ENCODE results near the gene CPA1. TPM values are rescaled to one million over a fixed set of nuclear protein-coding genes. Genes with fewer than 3 reads are reported as not detected.

CPA1 gene
- total and polyA plus RNA-seq, 9 of the 15 experiments (the other 6 are each of a cell fraction or from before 2014, with no cell fraction given): 6.5 TPM; not detected in 8

DNA sequence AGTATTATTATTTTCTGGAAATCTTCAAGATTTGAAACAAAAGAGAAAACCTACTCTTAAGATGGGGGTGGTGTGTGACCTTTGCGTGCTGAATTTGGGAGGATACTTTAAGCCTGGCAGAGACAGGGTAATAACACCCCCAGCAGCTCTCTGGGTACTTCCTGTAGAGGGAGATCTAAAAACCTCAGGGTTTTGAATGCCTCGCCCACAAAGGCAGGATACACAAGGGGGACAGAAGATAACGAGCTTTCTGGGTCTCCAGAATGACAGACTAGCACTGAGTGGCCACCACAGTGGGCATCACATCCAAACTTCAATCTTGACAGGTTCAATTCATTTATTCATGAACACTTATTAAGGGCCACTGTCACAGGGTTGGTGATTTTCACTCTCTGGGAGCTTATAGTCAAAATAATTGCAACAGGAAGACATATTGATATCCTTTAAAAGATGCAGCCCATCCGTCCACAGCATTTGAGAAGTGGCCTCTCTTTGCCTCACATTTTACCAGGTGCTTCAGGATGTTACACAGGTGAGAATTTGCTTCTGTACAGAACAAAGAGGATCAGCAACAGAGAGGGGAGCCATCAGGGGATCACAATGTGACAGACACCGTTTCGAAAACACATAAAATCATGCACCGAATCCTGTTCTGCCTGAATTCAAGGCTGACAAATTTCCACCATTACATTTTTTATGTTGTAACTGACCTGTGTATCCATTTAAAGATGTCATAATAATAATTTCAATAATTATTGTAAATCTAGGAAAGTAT, 14.3 kb downstream of the CPA1 start:
- Histone ChIP-seq H3K36me3 (ENCODE audit: control insufficient read depth, insufficient read depth, low read length) (no peaks in the 10 kb centered on the region), H3K27me3 (ENCODE audit: control insufficient read depth in 2 of 2, insufficient read depth in 2 of 2, low read length in 2 of 2) (peaks cover 3 to 15% of the 10 kb centered on the region in 2 experiments; a peak in 3 of 5 replicates), H3K79me2 (ENCODE audit: control insufficient read depth, insufficient read depth, low read length) (no peaks in the 10 kb centered on the region), H3K9me1 (ENCODE audit: control insufficient read depth, insufficient read depth, low read length) (no peaks in the 10 kb centered on the region), H3K9ac (ENCODE audit: insufficient read depth in 1 of 2, low read depth in 2 of 2, low read length in 2 of 2) (no peak overlapping the region), H4K20me1 (replicated peaks; ENCODE audit: control insufficient read depth, insufficient read depth, low read length) (no peaks in the 10 kb centered on the region), H2AFZ (ENCODE audit: low read depth, low read length) (no peak overlapping the region), H3K27ac (ENCODE audit: extremely low read depth, low read depth, low read length) (no peak overlapping the region), H3K9me3 (replicated peaks; ENCODE audit: control insufficient read depth, insufficient read depth, low read depth, low read length) (no peaks in the 10 kb centered on the region), H3K4me3 (no peak overlapping the region), H3K4me2 (ENCODE audit: insufficient read depth, low read length) (no peak overlapping the region), H3K4me1 (replicated peaks in 1 of 2; ENCODE audit: control insufficient read depth in 2 of 2, insufficient read depth in 2 of 2, low read length in 2 of 2) (peaks cover 0 to 8% of the 10 kb centered on the region in 2 experiments; a peak in 3 of 5 replicates)
- ChIA-PET CTCF (ENCODE audit: low intra/inter-chr PET ratio) (no interaction called here), POLR2A (interaction anchor here (0.6 to 1.1 kb wide), 2 partner anchors 33 to 1274 kb away, joined by 3 read pairs; no protein-coding TSS in a partner anchor)
- peak; percentile 30; the same call in 2 of the 3 replicates for ATAC-seq
- intact Hi-C loops (cut with micrococcal nuclease): no loop called here
- DNase-seq (ENCODE audit: extremely low read depth in 1 of 4, low spot score in 3 of 4): no peak
- TF ChIP-seq ZNF134 (CRISPR knock-in tag; conservative IDR thresholded peaks at IDR 0.05) (no peak), PML (IDR thresholded peaks at IDR 0.05; ENCODE audit: low read length) (0 out of 2 replicates have a peak, but pooled peaks have one; percentile 11), ZBTB7A (IDR thresholded peaks at IDR 0.05; ENCODE audit: borderline replicate concordance, control insufficient read depth, low read depth, low read length) (no peak), NFE2L1 (tag; IDR thresholded peaks at IDR 0.05; ENCODE audit: borderline replicate concordance, low read depth) (no peak)
- no TSS peak for BruUV-seq (replicated peaks)
- WGBS (ENCODE audit: insufficient coverage, low coverage, missing lambda C conversion rate): 22% methylated on average over 7 of the region's 7 CpGs
- in situ Hi-C loops (cut with MboI): no loop called here
- FAIRE-seq: peak; percentile 35

DNA sequence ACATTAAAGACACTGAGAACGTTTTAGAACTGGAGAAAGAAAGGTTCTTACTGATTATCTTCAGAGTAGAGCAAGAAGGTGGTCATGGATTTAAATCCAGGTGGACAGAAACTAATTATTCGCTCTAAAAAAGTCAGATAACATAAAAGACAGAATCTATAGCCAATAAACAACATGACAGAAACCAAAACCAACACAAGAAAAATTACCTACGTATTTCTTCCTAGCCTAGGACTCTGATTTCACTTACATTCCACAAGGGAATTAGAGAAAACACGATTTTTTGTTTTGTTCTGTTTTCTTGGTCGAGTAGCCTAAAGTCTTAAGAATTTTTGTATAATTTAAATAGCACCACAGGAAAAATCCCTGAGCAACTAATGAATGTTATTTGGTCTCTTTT, 15.1 kb downstream of the CPA1 start:
- no peaks in the 10 kb centered on the region for H3K9me1 ChIP-seq (ENCODE audit: control insufficient read depth, insufficient read depth, low read length)
- in situ Hi-C loops (cut with MboI): no loop called here
- intact Hi-C loops (cut with micrococcal nuclease): no loop called here
- FAIRE-seq (no peak), ATAC-seq (no peak), DNase-seq (ENCODE audit: extremely low read depth in 1 of 4, low spot score in 3 of 4) (no peak)
- H3K27ac ChIP-seq (ENCODE audit: extremely low read depth, low read depth, low read length): no peak overlapping the region
- H3K4me1 ChIP-seq (replicated peaks in 1 of 2; ENCODE audit: control insufficient read depth in 2 of 2, insufficient read depth in 2 of 2, low read length in 2 of 2): peaks cover 0 to 8% of the 10 kb centered on the region in 2 experiments; a peak in 3 of 5 replicates
- H3K4me3 ChIP-seq: no peak overlapping the region
- no peak overlapping the region for H3K9ac ChIP-seq (ENCODE audit: insufficient read depth in 1 of 2, low read depth in 2 of 2, low read length in 2 of 2)
- H2AFZ ChIP-seq (ENCODE audit: low read depth, low read length): no peak overlapping the region
- no peaks in the 10 kb centered on the region for H3K36me3 ChIP-seq (ENCODE audit: control insufficient read depth, insufficient read depth, low read length)
- TF ChIP-seq ZNF551 (CRISPR knock-in tag; IDR thresholded peaks at IDR 0.05): 0 out of 2 replicates have a peak, but pooled peaks have one; percentile 42
- TF ChIP-seq, protein P1, sequence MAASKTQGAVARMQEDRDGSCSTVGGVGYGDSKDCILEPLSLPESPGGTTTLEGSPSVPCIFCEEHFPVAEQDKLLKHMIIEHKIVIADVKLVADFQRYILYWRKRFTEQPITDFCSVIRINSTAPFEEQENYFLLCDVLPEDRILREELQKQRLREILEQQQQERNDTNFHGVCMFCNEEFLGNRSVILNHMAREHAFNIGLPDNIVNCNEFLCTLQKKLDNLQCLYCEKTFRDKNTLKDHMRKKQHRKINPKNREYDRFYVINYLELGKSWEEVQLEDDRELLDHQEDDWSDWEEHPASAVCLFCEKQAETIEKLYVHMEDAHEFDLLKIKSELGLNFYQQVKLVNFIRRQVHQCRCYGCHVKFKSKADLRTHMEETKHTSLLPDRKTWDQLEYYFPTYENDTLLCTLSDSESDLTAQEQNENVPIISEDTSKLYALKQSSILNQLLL (CRISPR knock-in tag; IDR thresholded peaks at IDR 0.05; ENCODE audit: borderline replicate concordance): no peak
- H3K9me3 ChIP-seq (replicated peaks; ENCODE audit: control insufficient read depth, insufficient read depth, low read depth, low read length): no peaks in the 10 kb centered on the region
- WGBS (ENCODE audit: insufficient coverage, low coverage, missing lambda C conversion rate): 5% methylated on average over 5 of the region's 5 CpGs
- no peaks in the 10 kb centered on the region for H4K20me1 ChIP-seq (replicated peaks; ENCODE audit: control insufficient read depth, insufficient read depth, low read length)
- peaks cover 3 to 15% of the 10 kb centered on the region in 2 experiments; a peak in 3 of 5 replicates for H3K27me3 ChIP-seq (ENCODE audit: control insufficient read depth in 2 of 2, insufficient read depth in 2 of 2, low read length in 2 of 2)
- ChIA-PET POLR2A (no interaction called here), CTCF (ENCODE audit: low intra/inter-chr PET ratio) (no interaction called here)
- BruUV-seq (replicated peaks): no TSS peak
- no peaks in the 10 kb centered on the region for H3K79me2 ChIP-seq (ENCODE audit: control insufficient read depth, insufficient read depth, low read length)
- H3K4me2 ChIP-seq (ENCODE audit: insufficient read depth, low read length): no peak overlapping the region

Measured in K562 (cell line).